Keratinocyte (primary cell): ENCODE measurements around the gene OTUD4. TPM values are rescaled to one million over a fixed set of nuclear protein-coding genes. Genes with fewer than 3 reads are reported as not detected.

Source experiments
- DNase-seq: peaks from one replicate; pipeline ENCODE4 v3.0.0-alpha.2; 2011; ENCODE audit warnings: low read depth, missing footprints, low spot score
- FAIRE-seq: peaks from 2 replicates; lab custom pipeline; 2011; peaks lifted over from hg19 to GRCh38; lab: Jason Lieb, UNC
- H2AFZ ChIP-seq: 2 replicates; pipeline ENCODE4 v1.6.0; 2012; ENCODE audit warnings: low read length, control low read depth, inconsistent platforms; ENCODE audit not compliant: control insufficient read depth
- H3K27ac ChIP-seq: 2 replicates; pipeline ENCODE4 v1.5.1; 2011; ENCODE audit warnings: low read length; ENCODE audit not compliant: control insufficient read depth, insufficient read depth
- H3K27me3 ChIP-seq: 3 replicates; pipeline ENCODE4 v1.6.0; 2011; ENCODE audit warnings: low read length; ENCODE audit not compliant: control insufficient read depth, insufficient read depth; ENCODE audit errors: extremely low read depth
- H3K36me3 ChIP-seq, 2 experiments: 2 replicates in 1 of 2; 3 replicates in 1 of 2; pipeline ENCODE4 v1.5.1; 2011; ENCODE audit warnings: low read length in 2 of 2, mild to moderate bottlenecking in 1 of 2; ENCODE audit not compliant: control insufficient read depth in 2 of 2, insufficient read depth in 2 of 2; ENCODE audit errors: extremely low read depth in 1 of 2
- H3K4me1 ChIP-seq: 3 replicates; pipeline ENCODE4 v1.5.1; 2011; ENCODE audit warnings: low read length; ENCODE audit not compliant: control insufficient read depth, insufficient read depth; ENCODE audit errors: extremely low read depth
- H3K4me2 ChIP-seq: 3 replicates; pipeline ENCODE4 v1.6.0; 2011; ENCODE audit warnings: low read depth, low read length; ENCODE audit not compliant: control insufficient read depth, insufficient read depth; ENCODE audit errors: extremely low read depth
- H3K4me3 ChIP-seq, 3 experiments: fragments of 200-600 bp in 1 of 3; sonication (generic) in 1 of 3; 2 replicates in 2 of 3; 3 replicates in 1 of 3; pipeline ENCODE4 v1.5.1; 2011 to 2016; ENCODE audit warnings: low read length in 3 of 3, mild to moderate bottlenecking in 3 of 3, control low read depth in 2 of 3, inconsistent platforms in 1 of 3, low read depth in 1 of 3, mixed read lengths in 1 of 3, mixed run types in 1 of 3, moderate library complexity in 1 of 3; ENCODE audit not compliant: control insufficient read depth in 2 of 3, insufficient read depth in 2 of 3; ENCODE audit errors: extremely low read depth in 1 of 3
- H3K79me2 ChIP-seq: 2 replicates; pipeline ENCODE4 v1.6.0; 2012; ENCODE audit warnings: low read length; ENCODE audit not compliant: control insufficient read depth, insufficient read depth
- H3K9ac ChIP-seq: 3 replicates; pipeline ENCODE4 v1.6.0; 2011; ENCODE audit warnings: low read length; ENCODE audit not compliant: control insufficient read depth, insufficient read depth; ENCODE audit errors: extremely low read depth
- H3K9me1 ChIP-seq: 3 replicates; pipeline ENCODE4 v1.6.0; 2011; ENCODE audit warnings: low read length; ENCODE audit not compliant: control insufficient read depth, insufficient read depth; ENCODE audit errors: extremely low read depth
- H3K9me3 ChIP-seq: 2 replicates; pipeline ENCODE4 v1.5.1; 2012; ENCODE audit warnings: low read depth, low read length; ENCODE audit not compliant: control insufficient read depth
- H4K20me1 ChIP-seq: 3 replicates; pipeline ENCODE4 v1.6.0; 2011; ENCODE audit warnings: low read length; ENCODE audit not compliant: control insufficient read depth, insufficient read depth; ENCODE audit errors: extremely low read depth
- CTCF ChIP-seq, 3 experiments: IDR thresholded peaks in 1 of 3; conservative IDR thresholded peaks in 1 of 3; optimal IDR thresholded peaks in 1 of 3; 2 replicates in 2 of 3; 3 replicates in 1 of 3; pipeline versions ENCODE3 to v1.5.1; 2011; ENCODE audit warnings: low read length in 3 of 3, mild to moderate bottlenecking in 3 of 3, moderate library complexity in 2 of 3, control low read depth in 1 of 3, inconsistent platforms in 1 of 3; ENCODE audit not compliant: insufficient read depth in 2 of 3; ENCODE audit errors: extremely low read depth in 1 of 3
- EZH2 ChIP-seq: IDR thresholded peaks from one replicate; pipeline ENCODE4 v1.6.1; 2012; ENCODE audit warnings: inconsistent platforms, mild to moderate bottlenecking, low read length, moderate library complexity
- dilution Hi-C: fragments of 300-500 bp; cut with MboI; formaldehyde crosslinking; loops from one replicate; pipeline ENCODE4 v1.7.0; 2020; ENCODE audit warnings: low sequenced_read_pairs; ENCODE audit not compliant: extremely low pct_ligation_motif_present
- polyA plus RNA-seq, 5 experiments: library from polyadenylated mRNA; depleted of rRNA in 3 of 5; stranded (reverse) in 3 of 5; stranded (forward) in 1 of 5; unstranded in 1 of 5; fragments of >200 nt; gene quantifications; 1 replicate in 1 of 5; 2 replicates in 3 of 5; 3 replicates in 1 of 5; pipeline versions ENCODE4 v1.2.1 to v1.2.3, GENCODE V29; 2011 to 2012; ENCODE audit warnings: missing spikeins in 2 of 5, low read depth in 1 of 5, low replicate concordance in 1 of 5

Gene OTUD4
- polyA plus RNA-seq, 1 donor (not counting 4 experiments of a cell fraction or from before 2014, with no cell fraction given), result 30.2 TPM

GRCh38 chr4:145125396-145125795, 55.0 kb downstream of the OTUD4 start:
- no peaks in the 10 kb centered on the region for H3K9me1 ChIP-seq
- FAIRE-seq (no peak), DNase-seq (no peak)
- no peak overlapping the region for H3K9ac ChIP-seq
- H2AFZ ChIP-seq, result no peak overlapping the region
- H3K79me2 ChIP-seq, result no peaks in the 10 kb centered on the region
- no peaks in the 10 kb centered on the region for H3K9me3 ChIP-seq
- H3K4me1 ChIP-seq, result no peaks in the 10 kb centered on the region
- no peak overlapping the region for H3K4me2 ChIP-seq
- dilution Hi-C loops, result no loop called here
- H3K36me3 ChIP-seq, result peaks cover 4 to 26% of the 10 kb centered on the region in 2 experiments
- no peak for TF ChIP-seq CTCF (optimal IDR thresholded peaks at IDR 0.05 in 1 of 3, IDR thresholded peaks at IDR 0.05 in 1 of 3, conservative IDR thresholded peaks at IDR 0.05 in 1 of 3; ENCODE audit: extremely low read depth in 1 of 3, insufficient read depth in 2 of 3, low read length in 3 of 3)
- TF ChIP-seq EZH2, result no peak
- H3K27me3 ChIP-seq, result no peaks in the 10 kb centered on the region
- H4K20me1 ChIP-seq, result no peaks in the 10 kb centered on the region
- H3K4me3 ChIP-seq, result no peak overlapping the region
- no peak overlapping the region for H3K27ac ChIP-seq

- dilution Hi-C loops, result no loop called here
- Histone ChIP-seq H3K36me3 (peaks cover 18 to 21% of the 10 kb centered on the region in 2 experiments), H3K79me2 (peaks cover 22% of the 10 kb centered on the region)
Measured at GRCh38 chr4:145108128-145108527, 72.3 kb downstream of the OTUD4 start.

More at GRCh38 chr4:145108128-145108527, 72.3 kb downstream of the OTUD4 start:
- no peak for FAIRE-seq
- H3K9me3 ChIP-seq, result no peaks in the 10 kb centered on the region
- no peaks in the 10 kb centered on the region for H3K27me3 ChIP-seq
- no peak overlapping the region for H3K27ac ChIP-seq
- TF ChIP-seq CTCF (optimal IDR thresholded peaks at IDR 0.05 in 1 of 3, IDR thresholded peaks at IDR 0.05 in 1 of 3, conservative IDR thresholded peaks at IDR 0.05 in 1 of 3; ENCODE audit: extremely low read depth in 1 of 3, insufficient read depth in 2 of 3, low read length in 3 of 3) (no peak), EZH2 (no peak)
- no peak overlapping the region for H3K9ac ChIP-seq
- H3K9me1 ChIP-seq, result no peaks in the 10 kb centered on the region
- no peak overlapping the region for H3K4me2 ChIP-seq
- H3K4me1 ChIP-seq, result no peaks in the 10 kb centered on the region
- no peaks in the 10 kb centered on the region for H4K20me1 ChIP-seq
- no peak overlapping the region for H2AFZ ChIP-seq
- no peak overlapping the region for H3K4me3 ChIP-seq
- DNase-seq, result no peak
